HUES64 (cell line): ENCODE measurements around the gene DNAJC11.

Experiments used
- H3K27ac ChIP-seq: 2 replicates; pipeline ENCODE4 v1.7.0; 2013; ENCODE audit warnings: low read depth, low read length, inconsistent platforms
- H3K27me3 ChIP-seq: 2 replicates; pipeline ENCODE4 v1.6.1; 2013; ENCODE audit warnings: mild to moderate bottlenecking, low read length; ENCODE audit not compliant: insufficient read depth
- H3K36me3 ChIP-seq: 2 replicates; pipeline ENCODE4 v1.6.1; 2013; ENCODE audit warnings: mild to moderate bottlenecking, low read length; ENCODE audit not compliant: insufficient read depth
- H3K4me1 ChIP-seq: 2 replicates; pipeline ENCODE4 v1.6.1; 2013; ENCODE audit warnings: mild to moderate bottlenecking, low read length, moderate library complexity; ENCODE audit not compliant: insufficient read depth
- H3K4me3 ChIP-seq: 2 replicates; pipeline ENCODE4 v1.5.1; 2013; ENCODE audit warnings: mild to moderate bottlenecking, low read length, moderate library complexity
- H3K9ac ChIP-seq: 2 replicates; pipeline ENCODE4 v1.6.1; 2013; ENCODE audit warnings: mild to moderate bottlenecking, low read depth, low read length
- H3K9me3 ChIP-seq: 2 replicates; pipeline ENCODE4 v1.6.1; 2013; ENCODE audit warnings: low read depth, low read length; ENCODE audit not compliant: insufficient read depth
- WGBS: fragments of 150-250, 120-280 bp; methylation state at CpG from one replicate; pipeline ENCODE4 v1.1.7; 2013; ENCODE audit warnings: missing lambda C conversion rate; 5-methylcytosine and 5-hydroxymethylcytosine counted together

DNAJC11 gene

GRCh38 chr1:6694121-6694713 lies 7.4 kb downstream of the DNAJC11 start:
- Histone ChIP-seq H3K4me1 (0 out of 2 replicates have a peak, but pooled peaks cover 10% of the 10 kb centered on the region), H3K9ac (peak overlapping the region; percentile 51), H3K36me3 (peaks cover 19% of the 10 kb centered on the region), H3K27ac (peak overlapping the region; percentile 85), H3K27me3 (no peaks in the 10 kb centered on the region), H3K4me3 (peak overlapping the region; percentile 33), H3K9me3 (no peaks in the 10 kb centered on the region)
- 38% methylated on average over 10 of the region's 10 CpGs for WGBS

- 89% methylated on average over 9 of the region's 9 CpGs for WGBS
- H3K27me3 ChIP-seq: no peaks in the 10 kb centered on the region
- H3K4me3 ChIP-seq: no peak overlapping the region
- 0 out of 2 replicates have a peak, but pooled peaks cover 10% of the 10 kb centered on the region for H3K4me1 ChIP-seq
- H3K9ac ChIP-seq: no peak overlapping the region
- H3K27ac ChIP-seq: no peak overlapping the region
- no peaks in the 10 kb centered on the region for H3K9me3 ChIP-seq
- H3K36me3 ChIP-seq: peaks cover 19% of the 10 kb centered on the region
These were observed 8.7 kb downstream of the DNAJC11 start for GRCh38 chr1:6692956-6693355.

DNA sequence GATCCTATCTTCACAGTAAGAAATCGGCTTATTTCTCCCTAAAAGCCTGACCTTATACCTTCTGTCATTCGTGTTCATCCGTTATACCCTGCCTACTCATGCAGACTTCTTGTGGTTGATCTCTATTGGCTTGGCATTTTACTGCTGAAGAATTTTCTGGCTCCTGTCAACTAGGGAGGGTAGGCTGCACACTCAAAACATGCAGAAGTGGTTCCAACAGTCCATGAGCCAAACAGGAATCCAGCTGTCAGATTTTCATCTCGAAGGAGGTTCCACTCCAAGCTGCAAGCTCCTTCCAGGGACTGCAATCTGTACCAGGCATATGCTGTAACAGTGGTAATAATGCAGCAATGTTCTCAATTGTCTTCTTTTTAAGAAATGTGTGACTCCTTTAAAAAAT lies 10.1 kb downstream of the DNAJC11 start:
- H3K4me3 ChIP-seq: no peak overlapping the region
- peaks cover 13% of the 10 kb centered on the region for H3K36me3 ChIP-seq
- WGBS: 90% methylated on average over 4 of the region's 4 CpGs
- 0 out of 2 replicates have a peak, but pooled peaks cover 10% of the 10 kb centered on the region for H3K4me1 ChIP-seq
- no peaks in the 10 kb centered on the region for H3K27me3 ChIP-seq
- H3K9me3 ChIP-seq: no peaks in the 10 kb centered on the region
- H3K9ac ChIP-seq: no peak overlapping the region
- H3K27ac ChIP-seq: no peak overlapping the region

- Histone ChIP-seq H3K4me1 (0 out of 2 replicates have a peak, but pooled peaks cover 10% of the 10 kb centered on the region), H3K27ac (no peak overlapping the region), H3K9me3 (no peaks in the 10 kb centered on the region), H3K36me3 (peaks cover 14% of the 10 kb centered on the region), H3K4me3 (no peak overlapping the region), H3K9ac (no peak overlapping the region), H3K27me3 (no peaks in the 10 kb centered on the region)
- 94% methylated on average over 7 of the region's 7 CpGs for WGBS
These were observed 11.4 kb downstream of the DNAJC11 start for GRCh38 chr1:6690186-6690585.

GRCh38 chr1:6688757-6689156 lies 12.9 kb downstream of the DNAJC11 start:
- peaks cover 16% of the 10 kb centered on the region for H3K36me3 ChIP-seq
- 0 out of 2 replicates have a peak, but pooled peaks cover 7% of the 10 kb centered on the region for H3K4me1 ChIP-seq
- no peaks in the 10 kb centered on the region for H3K9me3 ChIP-seq
- no peak overlapping the region for H3K9ac ChIP-seq
- WGBS: 91% methylated on average over 5 of the region's 5 CpGs
- H3K4me3 ChIP-seq: no peak overlapping the region
- no peaks in the 10 kb centered on the region for H3K27me3 ChIP-seq
- H3K27ac ChIP-seq: no peak overlapping the region

DNA sequence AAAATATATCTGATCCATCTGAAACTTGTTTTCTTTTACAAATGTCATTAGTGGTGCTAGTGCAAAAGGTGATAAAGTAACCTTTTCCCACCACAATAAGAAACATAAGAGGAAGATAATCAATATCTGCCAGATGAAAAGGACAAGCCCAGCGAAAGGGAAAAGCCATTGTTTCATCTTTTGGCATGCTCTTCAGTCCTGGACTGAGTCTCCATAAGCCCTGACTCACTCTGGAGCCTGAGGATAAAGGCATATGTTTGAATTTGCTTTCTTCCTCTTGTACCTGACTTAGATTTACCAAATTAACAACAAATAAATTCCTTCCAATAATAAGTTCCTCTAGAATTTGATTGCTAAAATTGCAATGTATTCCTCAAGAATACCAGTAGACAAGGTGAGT lies 13.6 kb downstream of the DNAJC11 start:
- no peaks in the 10 kb centered on the region for H3K27me3 ChIP-seq
- H3K9ac ChIP-seq: no peak overlapping the region
- no peak overlapping the region for H3K4me3 ChIP-seq
- H3K4me1 ChIP-seq: 0 out of 2 replicates have a peak, but pooled peaks cover 5% of the 10 kb centered on the region
- H3K27ac ChIP-seq: no peak overlapping the region
- peaks cover 22% of the 10 kb centered on the region for H3K36me3 ChIP-seq
- H3K9me3 ChIP-seq: no peaks in the 10 kb centered on the region
- WGBS: 86% methylated on average over 1 of the region's 1 CpG

GRCh38 chr1:6686294-6686693 lies 15.3 kb downstream of the DNAJC11 start:
- H3K27me3 ChIP-seq: no peaks in the 10 kb centered on the region
- no peak overlapping the region for H3K9ac ChIP-seq
- no peaks in the 10 kb centered on the region for H3K9me3 ChIP-seq
- H3K4me3 ChIP-seq: no peak overlapping the region
- H3K36me3 ChIP-seq: peaks cover 18% of the 10 kb centered on the region
- no peaks in the 10 kb centered on the region for H3K4me1 ChIP-seq
- no peak overlapping the region for H3K27ac ChIP-seq

DNA sequence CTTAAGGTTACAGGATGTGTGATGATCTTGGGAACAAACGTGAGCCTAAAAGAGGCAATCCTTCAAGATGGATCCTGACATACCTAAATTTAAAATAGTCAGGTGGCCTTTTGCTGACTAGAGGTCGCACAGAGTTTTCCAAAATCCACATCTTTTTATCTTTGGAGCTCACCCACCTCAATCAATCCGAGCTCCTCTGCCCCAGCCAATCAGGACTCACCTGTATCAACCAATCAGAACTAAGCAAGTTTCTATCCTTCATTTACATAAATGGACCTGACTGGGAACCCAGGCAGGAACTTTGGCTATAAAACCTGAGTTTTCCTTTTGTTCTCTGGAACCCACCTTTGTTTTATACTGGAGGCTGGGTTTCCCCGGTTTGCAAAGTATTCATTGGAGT lies 16.2 kb downstream of the DNAJC11 start:
- no peaks in the 10 kb centered on the region for H3K4me1 ChIP-seq
- H3K9ac ChIP-seq: no peak overlapping the region
- H3K9me3 ChIP-seq: no peaks in the 10 kb centered on the region
- H3K36me3 ChIP-seq: peaks cover 20% of the 10 kb centered on the region
- WGBS: 96% methylated on average over 4 of the region's 4 CpGs
- H3K27ac ChIP-seq: no peak overlapping the region
- no peak overlapping the region for H3K4me3 ChIP-seq
- H3K27me3 ChIP-seq: no peaks in the 10 kb centered on the region

GRCh38 chr1:6683434-6683833 lies 18.2 kb downstream of the DNAJC11 start:
- no peaks in the 10 kb centered on the region for H3K9me3 ChIP-seq
- H3K27ac ChIP-seq: no peak overlapping the region
- no peaks in the 10 kb centered on the region for H3K27me3 ChIP-seq
- H3K4me1 ChIP-seq: no peaks in the 10 kb centered on the region
- H3K36me3 ChIP-seq: peaks cover 40% of the 10 kb centered on the region
- WGBS: 92% methylated on average over 3 of the region's 3 CpGs
- H3K9ac ChIP-seq: no peak overlapping the region
- H3K4me3 ChIP-seq: no peak overlapping the region

GRCh38 chr1:6675941-6676340 lies 25.7 kb downstream of the DNAJC11 start:
- Histone ChIP-seq H3K9me3 (no peaks in the 10 kb centered on the region), H3K4me3 (no peak overlapping the region), H3K4me1 (no peaks in the 10 kb centered on the region), H3K27me3 (no peaks in the 10 kb centered on the region), H3K9ac (no peak overlapping the region), H3K36me3 (peaks cover 85% of the 10 kb centered on the region), H3K27ac (no peak overlapping the region)
- 97% methylated on average over 1 of the region's 2 CpGs for WGBS

GRCh38 chr1:6674771-6675170 lies 26.8 kb downstream of the DNAJC11 start:
- no peaks in the 10 kb centered on the region for H3K9me3 ChIP-seq
- peaks cover 82% of the 10 kb centered on the region for H3K36me3 ChIP-seq
- no peak overlapping the region for H3K9ac ChIP-seq
- H3K27me3 ChIP-seq: no peaks in the 10 kb centered on the region
- no peak overlapping the region for H3K27ac ChIP-seq
- H3K4me1 ChIP-seq: no peaks in the 10 kb centered on the region
- no peak overlapping the region for H3K4me3 ChIP-seq
- WGBS: no CpG with 5 or more reads among the region's 1 CpG
